VCaP (cell line): ENCODE data around the gene HYAL3.

Experiments used
- H3K27ac ChIP-seq: fragments of 450-650 bp; 2 replicates; pipeline ENCODE4 v1.5.1; 2017
- CTCF ChIP-seq: fragments of 450-650 bp; conservative IDR thresholded peaks from 2 replicates; pipeline ENCODE4 v1.5.1; 2017; ENCODE audit warnings: mild to moderate bottlenecking, moderate library complexity

Gene HYAL3

GRCh38 chr3:50269460-50269859, 29.7 kb downstream of the HYAL3 start:
- no peak for TF ChIP-seq CTCF
- H3K27ac ChIP-seq: no peak overlapping the region

- TF ChIP-seq CTCF: no peak
- no peak within 1 kb of the TSS for H3K27ac ChIP-seq
Measured at GRCh38 chr3:50268703-50269451, 30.3 kb downstream of the HYAL3 start, which contains the start of gene SEMA3B. Gene SEMA3B, plus strand, starts transcription at chr3:50269147. Its CDS starts 94 bp downstream, at chr3:50269241.

- H3K27ac ChIP-seq: no peak overlapping the region
- TF ChIP-seq CTCF: no peak
Measured at GRCh38 chr3:50268276-50268675, 30.9 kb downstream of the HYAL3 start.

GRCh38 chr3:50267280-50267913, 31.8 kb downstream of the HYAL3 start:
- TF ChIP-seq CTCF: no peak
- H3K27ac ChIP-seq: 0 out of 2 replicates have a peak overlapping the region, but pooled peaks have one; percentile 7

GRCh38 chr3:50266836-50267235, 32.4 kb downstream of the HYAL3 start:
- TF ChIP-seq CTCF: no peak
- H3K27ac ChIP-seq: no peak overlapping the region

- no peak overlapping the region for H3K27ac ChIP-seq
- TF ChIP-seq CTCF: no peak
Measured at GRCh38 chr3:50266017-50266416, 33.2 kb downstream of the HYAL3 start.

GRCh38 chr3:50265571-50265970, 33.6 kb downstream of the HYAL3 start:
- no peak for TF ChIP-seq CTCF
- H3K27ac ChIP-seq: no peak overlapping the region
